NCI-H2227 (cell line): ENCODE results near the gene AURKA.
"Not testable (repeated sequence)": the region's sequence is repeated elsewhere in the genome, so short reads cannot be mapped to it uniquely, and the experiment has no call there.

Source experiments
- DNase-seq: peaks from one replicate; lab custom pipeline; 2025; ENCODE audit not compliant: unreplicated experiment; lab: John Stamatoyannopoulos, UW

The AURKA gene

GRCh38 chr20:56391596-56392131, 351 bp downstream of the AURKA start:
- no peak for DNase-seq

GRCh38 chr20:56391037-56391436, 978 bp downstream of the AURKA start:
- DNase-seq: no peak

- DNase-seq: not testable (repeated sequence)
Measured at GRCh38 chr20:56390396-56390795, 1.6 kb downstream of the AURKA start.

GRCh38 chr20:56389807-56390206, 2.2 kb downstream of the AURKA start:
- DNase-seq: no peak

- no peak for DNase-seq
Measured at GRCh38 chr20:56388882-56389281, 3.1 kb downstream of the AURKA start.

- no peak for DNase-seq
Measured at GRCh38 chr20:56386219-56386618, 5.8 kb downstream of the AURKA start.

GRCh38 chr20:56385130-56385529, 6.9 kb downstream of the AURKA start:
- DNase-seq: peak; percentile 53

- DNase-seq: no peak
Measured at GRCh38 chr20:56383334-56383733, 8.7 kb downstream of the AURKA start.

- no peak for DNase-seq
Measured at GRCh38 chr20:56382696-56383095, 9.3 kb downstream of the AURKA start.

GRCh38 chr20:56381501-56381900, 10.5 kb downstream of the AURKA start:
- no peak for DNase-seq

GRCh38 chr20:56380375-56380774, 11.6 kb downstream of the AURKA start:
- DNase-seq: no peak

GRCh38 chr20:56378386-56378785, 13.6 kb downstream of the AURKA start:
- DNase-seq: no peak

GRCh38 chr20:56376331-56376730, 15.7 kb downstream of the AURKA start:
- DNase-seq: no peak

GRCh38 chr20:56373942-56374341, 18.1 kb downstream of the AURKA start:
- no peak for DNase-seq

- no peak for DNase-seq
Measured at GRCh38 chr20:56372850-56373249, 19.2 kb downstream of the AURKA start.

GRCh38 chr20:56371977-56372376, 20.0 kb downstream of the AURKA start:
- DNase-seq: no peak

GRCh38 chr20:56369179-56369578, 22.8 kb downstream of the AURKA start:
- no peak for DNase-seq

GRCh38 chr20:56368351-56369134, 23.5 kb downstream of the AURKA start:
- DNase-seq: no peak

GRCh38 chr20:56363491-56363890, 28.5 kb downstream of the AURKA start:
- no peak for DNase-seq

GRCh38 chr20:56362833-56363413, 29.1 kb downstream of the AURKA start:
- DNase-seq: no peak

- no peak for DNase-seq
Measured at GRCh38 chr20:56361900-56362299, 30.1 kb downstream of the AURKA start.

- DNase-seq: no peak
Measured at GRCh38 chr20:56360908-56361205, 31.2 kb downstream of the AURKA start.
